Prostate gland (tissue), 2 donors: ENCODE data around the gene TFF3.

Experiments used
- CTCF ChIP-seq, 4 experiments: fragments of 200-600 bp in 2 of 4; fragments of 450-650 bp in 2 of 4; sonication (generic) in 2 of 4; IDR thresholded peaks; 1 replicate in 3 of 4; 2 replicates in 1 of 4; pipeline ENCODE4 v1.5.1; 2016 to 2019; ENCODE audit warnings: antibody characterized with exemption in 4 of 4, mild to moderate bottlenecking in 2 of 4, moderate library complexity in 2 of 4
- POLR2A ChIP-seq: fragments of 450-650 bp; IDR thresholded peaks from one replicate; pipeline ENCODE4 v1.6.1; 2016; ENCODE audit warnings: antibody characterized with exemption, mild to moderate bottlenecking

GRCh38 chr21:42358937-42359336 is 43.7 kb upstream of the TFF3 start:
- no peak for TF ChIP-seq CTCF (IDR thresholded peaks at IDR 0.05)
- TF ChIP-seq POLR2A, result no peak
